Type B pancreatic cell (in vitro differentiated cells): ENCODE measurements around the gene HBS1L. TPM values are rescaled to one million over a fixed set of nuclear protein-coding genes. Genes with fewer than 3 reads are reported as not detected.

Experiments used
- DNase-seq: peaks from one replicate; pipeline ENCODE4 v3.0.0; 2021; ENCODE audit warnings: mixed read lengths; ENCODE audit not compliant: unreplicated experiment; ENCODE audit errors: extremely low spot score
- H3K27ac Mint-ChIP-seq: 2 replicates; pipeline ENCODE4 v1.8.0; 2021; ENCODE audit warnings: mild to moderate bottlenecking, mixed read lengths
- H3K27me3 Mint-ChIP-seq: 2 replicates; pipeline ENCODE4 v1.8.0; 2021; ENCODE audit warnings: mixed read lengths
- H3K36me3 Mint-ChIP-seq: 2 replicates; pipeline ENCODE4 v1.8.0; 2021; ENCODE audit warnings: mixed read lengths
- H3K4me1 Mint-ChIP-seq: one replicate; pipeline ENCODE4 v1.8.0; 2021; ENCODE audit warnings: mixed read lengths; ENCODE audit not compliant: unreplicated experiment
- H3K4me3 Mint-ChIP-seq: 2 replicates; pipeline ENCODE4 v1.8.0; 2021; ENCODE audit warnings: mild to moderate bottlenecking, mixed read lengths
- H3K9me3 Mint-ChIP-seq: 2 replicates; pipeline ENCODE4 v1.8.0; 2021; ENCODE audit warnings: mixed read lengths
- total RNA-seq: library from RNA; stranded (reverse); gene quantifications from 2 replicates; pipeline ENCODE4 v1.2.1, GENCODE V29; 2021; ENCODE audit warnings: low replicate concordance
- TF ChIP-seq, protein P1 (sequence below): fragments of 200-600 bp; sonication (generic); conservative IDR thresholded peaks from 2 replicates; pipeline ENCODE4 v1.5.0; 2021; ENCODE audit warnings: antibody characterized with exemption, mild to moderate bottlenecking

HBS1L gene
- total RNA-seq, 1 donor from 2014 or later = 71.0 TPM

DNA sequence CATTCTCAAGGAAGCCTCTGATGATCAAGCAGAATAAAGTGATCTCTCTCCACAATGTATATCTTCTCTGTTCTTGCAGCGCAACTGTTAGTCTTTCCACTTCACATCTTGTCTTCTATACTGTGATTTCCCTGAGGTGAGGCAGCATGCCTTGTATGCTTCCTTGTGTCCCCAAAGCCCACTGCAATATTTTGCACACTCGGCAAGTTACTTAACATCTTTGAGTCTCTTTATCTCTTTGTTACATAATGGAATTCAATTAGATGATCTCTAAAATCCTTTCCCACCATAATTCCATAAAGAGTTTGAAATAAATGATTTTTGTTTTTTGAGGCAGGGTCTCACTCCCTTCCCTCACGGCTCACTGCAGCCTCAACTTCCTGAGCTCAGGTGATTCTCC, 64.4 kb downstream of the HBS1L start:
- TF ChIP-seq, protein P1, sequence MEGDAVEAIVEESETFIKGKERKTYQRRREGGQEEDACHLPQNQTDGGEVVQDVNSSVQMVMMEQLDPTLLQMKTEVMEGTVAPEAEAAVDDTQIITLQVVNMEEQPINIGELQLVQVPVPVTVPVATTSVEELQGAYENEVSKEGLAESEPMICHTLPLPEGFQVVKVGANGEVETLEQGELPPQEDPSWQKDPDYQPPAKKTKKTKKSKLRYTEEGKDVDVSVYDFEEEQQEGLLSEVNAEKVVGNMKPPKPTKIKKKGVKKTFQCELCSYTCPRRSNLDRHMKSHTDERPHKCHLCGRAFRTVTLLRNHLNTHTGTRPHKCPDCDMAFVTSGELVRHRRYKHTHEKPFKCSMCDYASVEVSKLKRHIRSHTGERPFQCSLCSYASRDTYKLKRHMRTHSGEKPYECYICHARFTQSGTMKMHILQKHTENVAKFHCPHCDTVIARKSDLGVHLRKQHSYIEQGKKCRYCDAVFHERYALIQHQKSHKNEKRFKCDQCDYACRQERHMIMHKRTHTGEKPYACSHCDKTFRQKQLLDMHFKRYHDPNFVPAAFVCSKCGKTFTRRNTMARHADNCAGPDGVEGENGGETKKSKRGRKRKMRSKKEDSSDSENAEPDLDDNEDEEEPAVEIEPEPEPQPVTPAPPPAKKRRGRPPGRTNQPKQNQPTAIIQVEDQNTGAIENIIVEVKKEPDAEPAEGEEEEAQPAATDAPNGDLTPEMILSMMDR = no peak
- no peaks in the 10 kb centered on the region for H3K27me3 Mint-ChIP-seq
- no peaks in the 10 kb centered on the region for H3K4me1 Mint-ChIP-seq
- no peak overlapping the region for H3K27ac Mint-ChIP-seq
- H3K36me3 Mint-ChIP-seq = peaks cover 4% of the 10 kb centered on the region
- H3K9me3 Mint-ChIP-seq = no peaks in the 10 kb centered on the region
- no peak overlapping the region for H3K4me3 Mint-ChIP-seq
- DNase-seq = no peak

DNA sequence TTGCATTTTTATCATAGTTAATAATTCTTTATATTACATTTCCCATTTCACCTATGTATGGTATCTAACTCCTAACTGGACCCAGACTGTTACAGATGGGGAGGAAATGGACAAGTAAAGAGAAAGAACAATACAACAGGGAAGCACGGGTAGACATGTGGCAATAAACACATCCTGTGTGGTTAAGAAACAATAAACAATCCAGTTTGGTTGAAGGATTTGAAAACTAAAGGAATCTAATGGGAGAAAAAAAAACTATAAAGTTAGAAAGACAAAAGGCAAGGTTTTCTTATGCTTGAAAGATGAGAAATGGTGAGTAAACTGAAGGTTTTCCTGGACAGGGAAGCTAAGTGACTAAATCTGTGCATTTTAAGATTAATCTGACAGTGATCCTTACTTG, 69.8 kb downstream of the HBS1L start:
- peaks cover 24% of the 10 kb centered on the region for H3K36me3 Mint-ChIP-seq
- H3K4me1 Mint-ChIP-seq = no peaks in the 10 kb centered on the region
- H3K4me3 Mint-ChIP-seq = no peak overlapping the region
- TF ChIP-seq, protein P1 = no peak
- no peaks in the 10 kb centered on the region for H3K9me3 Mint-ChIP-seq
- no peak overlapping the region for H3K27ac Mint-ChIP-seq
- no peak for DNase-seq
- no peaks in the 10 kb centered on the region for H3K27me3 Mint-ChIP-seq

DNA sequence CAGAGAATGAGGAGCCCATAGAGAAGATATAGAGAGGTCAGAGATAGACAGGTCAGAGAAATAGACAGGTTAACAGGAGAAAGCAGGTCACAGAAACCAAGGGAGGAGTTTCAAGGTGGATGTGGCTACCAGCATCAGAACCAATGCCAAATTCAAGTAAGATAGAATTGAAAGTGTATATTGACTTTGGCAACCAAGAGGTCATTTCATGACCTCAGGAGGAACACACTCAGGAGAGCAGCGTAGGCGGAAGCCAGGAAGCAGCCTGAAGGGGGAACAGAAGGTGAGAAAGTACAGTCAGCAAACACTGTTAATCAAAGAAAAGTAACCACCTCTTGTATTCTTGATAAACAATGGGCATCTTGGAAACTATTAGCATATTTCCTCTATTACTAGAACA, 70.8 kb downstream of the HBS1L start:
- no peaks in the 10 kb centered on the region for H3K27me3 Mint-ChIP-seq
- H3K4me3 Mint-ChIP-seq = no peak overlapping the region
- DNase-seq = no peak
- TF ChIP-seq, protein P1 = no peak
- H3K4me1 Mint-ChIP-seq = no peaks in the 10 kb centered on the region
- H3K36me3 Mint-ChIP-seq = peaks cover 29% of the 10 kb centered on the region
- no peak overlapping the region for H3K27ac Mint-ChIP-seq
- H3K9me3 Mint-ChIP-seq = no peaks in the 10 kb centered on the region

DNA sequence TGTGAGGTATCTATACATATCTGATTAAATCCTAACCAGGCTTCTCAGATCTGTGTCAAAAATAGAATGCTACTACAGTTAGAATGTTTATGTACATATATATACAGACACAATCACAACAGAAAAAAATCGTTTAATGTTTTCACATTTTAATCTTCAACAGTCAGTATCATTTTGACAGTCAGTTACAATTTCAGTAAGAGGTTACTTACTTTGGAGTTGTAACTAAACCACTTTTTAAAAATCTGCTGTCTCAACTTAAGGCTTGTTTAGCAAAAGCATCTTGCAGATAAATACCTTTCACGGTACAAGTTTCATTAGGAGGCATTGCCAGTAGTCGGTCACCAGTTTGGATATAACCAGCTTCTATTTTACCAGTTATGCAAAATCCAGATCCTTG, 72.5 kb downstream of the HBS1L start:
- Mint-ChIP-seq H3K27me3 (no peaks in the 10 kb centered on the region), H3K27ac (no peak overlapping the region), H3K4me1 (no peaks in the 10 kb centered on the region), H3K36me3 (peaks cover 35% of the 10 kb centered on the region), H3K9me3 (no peaks in the 10 kb centered on the region), H3K4me3 (no peak overlapping the region)
- no peak for DNase-seq
- TF ChIP-seq, protein P1 = no peak

DNA sequence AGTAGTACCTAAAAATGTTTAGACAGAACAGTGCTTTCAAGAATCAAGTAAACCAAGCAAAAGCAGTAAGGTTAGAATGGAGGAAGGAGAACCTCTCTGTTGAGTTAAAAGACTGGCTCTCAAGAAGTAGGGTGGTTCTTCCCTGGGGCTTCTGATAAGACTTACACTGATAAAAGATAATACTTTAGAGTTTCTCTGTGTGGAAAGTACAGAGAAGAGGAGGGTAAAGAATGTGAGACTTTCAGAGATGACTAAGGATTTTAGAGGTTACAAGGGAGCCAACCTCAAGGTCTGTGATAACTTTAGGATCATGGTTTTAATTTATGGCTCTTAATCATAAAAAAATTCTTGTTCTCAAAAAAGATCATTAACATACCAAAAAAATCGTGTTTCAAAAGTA, 73.8 kb downstream of the HBS1L start:
- Mint-ChIP-seq H3K36me3 (peaks cover 43% of the 10 kb centered on the region), H3K4me1 (no peaks in the 10 kb centered on the region), H3K27me3 (no peaks in the 10 kb centered on the region), H3K4me3 (no peak overlapping the region), H3K27ac (no peak overlapping the region), H3K9me3 (no peaks in the 10 kb centered on the region)
- TF ChIP-seq, protein P1 = no peak
- DNase-seq = no peak

DNA sequence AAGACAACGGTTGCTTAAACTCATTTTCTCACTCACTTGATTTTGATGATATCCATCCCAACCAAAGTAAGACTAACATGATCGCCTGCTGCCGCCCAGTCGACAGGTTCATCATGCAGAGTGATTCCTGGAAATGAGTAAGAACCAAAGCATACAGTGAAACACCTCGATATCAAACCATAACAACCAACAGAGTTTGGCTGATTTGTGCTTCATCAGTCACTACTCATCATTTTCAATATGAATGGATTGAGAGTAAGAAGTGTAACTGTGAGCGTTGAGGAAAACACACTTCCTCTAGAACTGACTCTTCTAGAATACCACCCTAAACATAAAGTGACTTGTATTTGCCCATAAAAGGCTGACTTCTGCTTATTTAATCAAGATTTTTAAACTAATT, 75.5 kb downstream of the HBS1L start:
- TF ChIP-seq, protein P1 = no peak
- Mint-ChIP-seq H3K4me1 (no peaks in the 10 kb centered on the region), H3K4me3 (no peak overlapping the region), H3K27me3 (no peaks in the 10 kb centered on the region), H3K36me3 (peaks cover 50% of the 10 kb centered on the region), H3K27ac (no peak overlapping the region), H3K9me3 (peaks cover 5% of the 10 kb centered on the region)
- no peak for DNase-seq
